Keratinocyte (primary cell): ENCODE measurements around the gene NPHS1. TPM values are rescaled to one million over a fixed set of nuclear protein-coding genes. Genes with fewer than 3 reads are reported as not detected.
"Not testable (repeated sequence)": the region's sequence is repeated elsewhere in the genome, so short reads cannot be mapped to it uniquely, and the experiment has no call there.

ENCODE experiments used
- DNase-seq: peaks from one replicate; pipeline ENCODE4 v3.0.0-alpha.2; 2011; ENCODE audit warnings: low read depth, missing footprints, low spot score
- FAIRE-seq: peaks from 2 replicates; lab custom pipeline; 2011; peaks lifted over from hg19 to GRCh38; lab: Jason Lieb, UNC
- H2AFZ ChIP-seq: 2 replicates; pipeline ENCODE4 v1.6.0; 2012; ENCODE audit warnings: low read length, control low read depth, inconsistent platforms; ENCODE audit not compliant: control insufficient read depth
- H3K27ac ChIP-seq: 2 replicates; pipeline ENCODE4 v1.5.1; 2011; ENCODE audit warnings: low read length; ENCODE audit not compliant: control insufficient read depth, insufficient read depth
- H3K27me3 ChIP-seq: 3 replicates; pipeline ENCODE4 v1.6.0; 2011; ENCODE audit warnings: low read length; ENCODE audit not compliant: control insufficient read depth, insufficient read depth; ENCODE audit errors: extremely low read depth
- H3K36me3 ChIP-seq, 2 experiments: 2 replicates in 1 of 2; 3 replicates in 1 of 2; pipeline ENCODE4 v1.5.1; 2011; ENCODE audit warnings: low read length in 2 of 2, mild to moderate bottlenecking in 1 of 2; ENCODE audit not compliant: control insufficient read depth in 2 of 2, insufficient read depth in 2 of 2; ENCODE audit errors: extremely low read depth in 1 of 2
- H3K4me1 ChIP-seq: 3 replicates; pipeline ENCODE4 v1.5.1; 2011; ENCODE audit warnings: low read length; ENCODE audit not compliant: control insufficient read depth, insufficient read depth; ENCODE audit errors: extremely low read depth
- H3K4me2 ChIP-seq: 3 replicates; pipeline ENCODE4 v1.6.0; 2011; ENCODE audit warnings: low read depth, low read length; ENCODE audit not compliant: control insufficient read depth, insufficient read depth; ENCODE audit errors: extremely low read depth
- H3K4me3 ChIP-seq, 3 experiments: fragments of 200-600 bp in 1 of 3; sonication (generic) in 1 of 3; 2 replicates in 2 of 3; 3 replicates in 1 of 3; pipeline ENCODE4 v1.5.1; 2011 to 2016; ENCODE audit warnings: low read length in 3 of 3, mild to moderate bottlenecking in 3 of 3, control low read depth in 2 of 3, inconsistent platforms in 1 of 3, low read depth in 1 of 3, mixed read lengths in 1 of 3, mixed run types in 1 of 3, moderate library complexity in 1 of 3; ENCODE audit not compliant: control insufficient read depth in 2 of 3, insufficient read depth in 2 of 3; ENCODE audit errors: extremely low read depth in 1 of 3
- H3K79me2 ChIP-seq: 2 replicates; pipeline ENCODE4 v1.6.0; 2012; ENCODE audit warnings: low read length; ENCODE audit not compliant: control insufficient read depth, insufficient read depth
- H3K9ac ChIP-seq: 3 replicates; pipeline ENCODE4 v1.6.0; 2011; ENCODE audit warnings: low read length; ENCODE audit not compliant: control insufficient read depth, insufficient read depth; ENCODE audit errors: extremely low read depth
- H3K9me1 ChIP-seq: 3 replicates; pipeline ENCODE4 v1.6.0; 2011; ENCODE audit warnings: low read length; ENCODE audit not compliant: control insufficient read depth, insufficient read depth; ENCODE audit errors: extremely low read depth
- H3K9me3 ChIP-seq: 2 replicates; pipeline ENCODE4 v1.5.1; 2012; ENCODE audit warnings: low read depth, low read length; ENCODE audit not compliant: control insufficient read depth
- H4K20me1 ChIP-seq: 3 replicates; pipeline ENCODE4 v1.6.0; 2011; ENCODE audit warnings: low read length; ENCODE audit not compliant: control insufficient read depth, insufficient read depth; ENCODE audit errors: extremely low read depth
- CTCF ChIP-seq, 3 experiments: IDR thresholded peaks in 1 of 3; conservative IDR thresholded peaks in 1 of 3; optimal IDR thresholded peaks in 1 of 3; 2 replicates in 2 of 3; 3 replicates in 1 of 3; pipeline versions ENCODE3 to v1.5.1; 2011; ENCODE audit warnings: low read length in 3 of 3, mild to moderate bottlenecking in 3 of 3, moderate library complexity in 2 of 3, control low read depth in 1 of 3, inconsistent platforms in 1 of 3; ENCODE audit not compliant: insufficient read depth in 2 of 3; ENCODE audit errors: extremely low read depth in 1 of 3
- EZH2 ChIP-seq: IDR thresholded peaks from one replicate; pipeline ENCODE4 v1.6.1; 2012; ENCODE audit warnings: inconsistent platforms, mild to moderate bottlenecking, low read length, moderate library complexity
- dilution Hi-C: fragments of 300-500 bp; cut with MboI; formaldehyde crosslinking; loops from one replicate; pipeline ENCODE4 v1.7.0; 2020; ENCODE audit warnings: low sequenced_read_pairs; ENCODE audit not compliant: extremely low pct_ligation_motif_present
- polyA plus RNA-seq, 5 experiments: library from polyadenylated mRNA; depleted of rRNA in 3 of 5; stranded (reverse) in 3 of 5; stranded (forward) in 1 of 5; unstranded in 1 of 5; fragments of >200 nt; gene quantifications; 1 replicate in 1 of 5; 2 replicates in 3 of 5; 3 replicates in 1 of 5; pipeline versions ENCODE4 v1.2.1 to v1.2.3, GENCODE V29; 2011 to 2012; ENCODE audit warnings: missing spikeins in 2 of 5, low read depth in 1 of 5, low replicate concordance in 1 of 5

Gene NPHS1
- polyA plus RNA-seq, 1 donor (not counting 4 experiments of a cell fraction or from before 2014, with no cell fraction given), result not detected

GRCh38 chr19:35842666-35843272 lies 9.5 kb downstream of the NPHS1 start:
- peaks cover 3% of the 10 kb centered on the region for H3K4me1 ChIP-seq
- H3K4me2 ChIP-seq, result no peak overlapping the region
- TF ChIP-seq EZH2, result no peak
- no peak for TF ChIP-seq CTCF (optimal IDR thresholded peaks at IDR 0.05 in 1 of 3, IDR thresholded peaks at IDR 0.05 in 1 of 3, conservative IDR thresholded peaks at IDR 0.05 in 1 of 3; ENCODE audit: extremely low read depth in 1 of 3, insufficient read depth in 2 of 3, low read length in 3 of 3)
- dilution Hi-C loops, result no loop called here
- H2AFZ ChIP-seq, result no peak overlapping the region
- FAIRE-seq (no peak), DNase-seq (no peak)
- H3K27me3 ChIP-seq, result peaks cover 34% of the 10 kb centered on the region
- H3K9ac ChIP-seq, result no peak overlapping the region
- no peaks in the 10 kb centered on the region for H3K79me2 ChIP-seq
- H4K20me1 ChIP-seq, result no peaks in the 10 kb centered on the region
- no peaks in the 10 kb centered on the region for H3K9me1 ChIP-seq
- H3K4me3 ChIP-seq, result no peak overlapping the region
- H3K9me3 ChIP-seq, result peaks cover 2% of the 10 kb centered on the region
- H3K27ac ChIP-seq, result no peak overlapping the region
- H3K36me3 ChIP-seq, result no peaks in the 10 kb centered on the region

- TF ChIP-seq EZH2, result no peak
- no peak for TF ChIP-seq CTCF (optimal IDR thresholded peaks at IDR 0.05 in 1 of 3, IDR thresholded peaks at IDR 0.05 in 1 of 3, conservative IDR thresholded peaks at IDR 0.05 in 1 of 3; ENCODE audit: extremely low read depth in 1 of 3, insufficient read depth in 2 of 3, low read length in 3 of 3)
- FAIRE-seq, result no peak
- Histone ChIP-seq H3K9me3 (peaks cover 2% of the 10 kb centered on the region), H3K27ac (no peak overlapping the region), H4K20me1 (no peaks in the 10 kb centered on the region), H3K4me3 (no peak overlapping the region), H3K9ac (no peak overlapping the region), H3K27me3 (peaks cover 34% of the 10 kb centered on the region), H3K79me2 (no peaks in the 10 kb centered on the region), H3K36me3 (no peaks in the 10 kb centered on the region), H3K4me2 (no peak overlapping the region), H3K4me1 (peaks cover 3% of the 10 kb centered on the region), H3K9me1 (no peaks in the 10 kb centered on the region), H2AFZ (no peak overlapping the region)
- dilution Hi-C loops, result no loop called here
- no peak for DNase-seq
Measured at GRCh38 chr19:35841961-35842595, 10.2 kb downstream of the NPHS1 start.

GRCh38 chr19:35836096-35836495 lies 16.2 kb downstream of the NPHS1 start:
- H3K27me3 ChIP-seq, H3K79me2 ChIP-seq, H3K9me3 ChIP-seq, H2AFZ ChIP-seq, H3K9ac ChIP-seq, H3K4me1 ChIP-seq, DNase-seq, H3K27ac ChIP-seq, H3K4me2 ChIP-seq, H4K20me1 ChIP-seq, H3K4me3 ChIP-seq, H3K36me3 ChIP-seq, FAIRE-seq, H3K9me1 ChIP-seq, dilution Hi-C loops: not testable (repeated sequence)
